GM04503 (cell line): ENCODE measurements around the gene PDPK1.
A peak's percentile ranks its signal among the peaks of the same experiment; 100 is the strongest.
"Not testable (repeated sequence)": the region's sequence is repeated elsewhere in the genome, so short reads cannot be mapped to it uniquely, and the experiment has no call there.

Experiments used
- DNase-seq: peaks from one replicate; pipeline ENCODE4 v3.0.0-alpha.2; 2012; ENCODE audit warnings: low read depth

Gene PDPK1

DNA sequence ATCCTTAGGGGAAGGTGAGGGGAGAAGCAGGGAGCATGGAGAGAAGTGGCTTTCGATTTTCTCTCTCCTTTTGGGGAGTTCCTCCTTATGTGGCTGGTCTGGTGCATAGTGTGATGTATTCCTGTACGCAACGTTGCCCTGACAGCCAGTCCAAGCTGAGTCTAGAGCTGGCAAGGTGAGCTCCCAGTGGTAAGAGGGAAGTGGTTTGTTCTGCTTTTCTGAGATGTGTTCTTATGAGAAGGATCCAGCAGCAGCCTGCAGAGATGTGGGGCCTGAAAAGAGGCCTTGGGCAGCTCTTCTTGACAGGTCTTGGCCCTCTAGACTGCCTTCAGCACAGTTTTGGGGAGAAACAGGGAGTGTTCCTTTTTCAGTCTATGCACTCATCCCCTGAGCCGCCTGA is 3.1 kb downstream of the PDPK1 start:
- not testable (repeated sequence) for DNase-seq

GRCh38 chr16:2541409-2541808 is 3.6 kb downstream of the PDPK1 start:
- DNase-seq, result not testable (repeated sequence)

DNA sequence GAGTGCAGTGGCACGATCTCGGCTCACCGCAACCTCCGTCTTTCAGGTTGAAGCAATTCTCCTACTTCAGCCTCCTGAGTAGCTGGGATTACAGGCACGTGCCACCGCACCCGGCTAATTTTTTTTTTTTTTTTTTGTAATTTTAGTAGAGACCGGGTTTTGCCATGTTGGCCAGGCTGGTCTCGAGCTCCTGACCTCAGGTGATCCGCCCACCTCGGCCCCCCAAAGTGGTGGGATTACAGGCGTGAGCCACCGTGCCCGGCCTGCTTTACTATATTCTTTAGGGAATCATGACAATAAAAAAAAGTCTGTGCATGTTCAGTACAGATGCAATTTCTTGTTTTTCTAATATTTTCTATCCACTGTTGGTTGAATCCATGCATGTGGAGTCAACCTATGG is 6.0 kb downstream of the PDPK1 start:
- DNase-seq, result not testable (repeated sequence)

GRCh38 chr16:2550283-2550878 is 12.6 kb downstream of the PDPK1 start:
- not testable (repeated sequence) for DNase-seq

- not testable (repeated sequence) for DNase-seq
These were observed 13.6 kb downstream of the PDPK1 start for GRCh38 chr16:2551420-2551889.

- DNase-seq, result not testable (repeated sequence)
These were observed 17.0 kb downstream of the PDPK1 start for GRCh38 chr16:2554709-2555425.

DNA sequence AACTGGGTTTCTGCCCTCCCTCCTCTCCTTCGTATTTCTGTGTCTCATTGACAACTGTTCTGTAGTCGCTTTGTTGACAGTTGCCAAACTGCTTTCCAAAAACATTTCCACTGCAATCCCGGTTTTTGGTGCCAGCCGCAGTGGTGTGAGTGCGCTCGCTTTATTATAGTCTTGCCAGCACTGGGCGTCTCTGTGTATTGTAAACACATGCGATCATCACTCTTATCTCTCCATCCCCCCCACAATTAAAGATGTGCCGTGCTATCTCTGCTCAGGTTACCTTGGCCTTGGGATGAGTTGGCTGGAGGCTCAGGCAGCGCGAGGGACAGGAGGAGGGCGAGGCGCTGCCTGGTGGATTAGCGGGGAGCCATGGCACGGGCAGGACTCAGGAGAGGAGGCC is 19.3 kb downstream of the PDPK1 start:
- not testable (repeated sequence) for DNase-seq

DNA sequence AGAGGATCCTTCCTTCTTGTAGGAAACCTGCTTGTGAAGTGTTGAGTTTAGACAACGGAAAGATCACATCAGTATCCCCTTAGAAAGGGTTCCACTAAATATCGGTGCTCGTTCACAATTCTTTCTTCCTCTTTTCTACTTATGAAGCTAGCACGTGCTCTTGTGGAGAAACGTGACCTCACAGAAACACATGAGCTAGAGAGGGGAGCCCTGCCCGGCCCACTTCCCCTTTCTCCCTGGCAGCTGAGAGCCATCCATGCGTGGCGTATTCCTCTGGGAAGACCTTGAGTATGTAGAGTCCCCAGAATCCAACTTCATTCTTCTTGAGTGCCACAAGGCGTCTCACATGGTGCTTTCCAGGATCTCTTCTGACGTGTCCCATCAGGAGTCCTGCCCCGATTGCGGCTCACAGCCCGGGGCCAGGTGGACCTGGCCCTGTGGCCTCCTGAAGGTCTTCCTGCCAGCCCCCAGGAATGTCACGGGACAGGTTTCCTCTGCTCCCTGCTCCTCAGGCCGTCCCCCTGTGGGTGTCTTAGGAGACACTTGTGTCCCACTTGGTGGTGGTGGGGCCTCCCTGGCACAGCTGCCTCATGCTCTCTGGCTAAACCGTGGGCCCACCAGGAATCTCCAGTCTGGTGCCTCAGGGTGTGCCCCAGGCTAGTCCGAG is 22.4 kb downstream of the PDPK1 start:
- DNase-seq, result not testable (repeated sequence)

DNA sequence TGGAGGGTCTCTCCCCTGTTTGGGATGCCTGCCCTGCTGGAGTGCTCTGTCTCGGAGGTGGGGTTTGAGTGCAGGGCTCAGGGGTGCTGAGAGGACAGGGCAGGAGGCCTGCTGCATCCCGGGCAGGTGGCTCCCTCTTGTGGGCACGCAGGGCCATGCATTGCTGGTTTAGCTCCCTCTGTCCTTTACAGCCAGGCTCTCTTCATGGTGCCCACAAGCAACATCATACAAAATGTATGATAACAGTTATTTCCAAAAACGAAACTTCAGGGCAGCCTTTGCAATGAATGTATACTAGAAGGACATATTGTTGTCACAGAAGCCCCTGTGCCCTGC is 22.9 kb downstream of the PDPK1 start:
- DNase-seq, result not testable (repeated sequence)

DNA sequence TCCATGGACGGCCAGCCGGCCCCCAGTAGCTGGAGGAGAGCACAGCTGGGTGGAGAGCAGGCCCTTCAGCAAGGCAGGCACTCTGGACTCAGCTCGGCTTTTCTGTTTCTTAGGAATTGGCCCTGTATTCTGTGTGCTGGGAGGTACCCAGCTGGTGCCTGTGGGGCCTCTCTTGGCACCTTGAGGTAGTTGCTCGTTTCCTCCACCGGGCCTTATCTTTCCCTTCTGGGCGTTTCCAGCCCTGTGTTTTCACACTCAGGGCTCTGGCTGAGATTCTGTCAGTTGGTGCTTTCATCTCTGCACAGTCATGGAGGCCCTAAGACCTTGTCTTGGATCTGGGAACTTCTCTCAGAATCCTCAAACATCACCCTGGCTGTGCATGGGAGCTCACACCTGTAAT is 29.7 kb downstream of the PDPK1 start:
- not testable (repeated sequence) for DNase-seq

DNA sequence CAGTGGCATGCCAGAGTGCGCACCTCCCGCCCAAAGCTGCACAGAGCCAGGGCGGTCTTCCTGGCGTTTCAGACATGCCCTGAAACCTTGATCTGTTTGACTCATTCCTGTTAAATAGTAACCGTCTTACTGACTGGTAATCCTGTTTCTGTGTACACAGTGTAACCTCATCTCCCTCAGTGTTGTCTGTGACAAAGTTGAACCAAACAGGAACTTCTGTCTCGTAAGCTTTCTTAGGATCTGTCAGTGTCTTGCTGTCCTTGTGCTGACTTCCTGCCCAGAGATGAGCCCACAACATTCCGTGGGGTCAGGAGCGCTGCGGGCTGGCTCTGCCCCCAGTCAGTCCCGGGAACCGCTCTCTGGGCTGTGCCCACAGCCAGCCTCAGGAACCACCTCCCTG is 30.8 kb downstream of the PDPK1 start:
- DNase-seq, result not testable (repeated sequence)

GRCh38 chr16:2572704-2573103 is 34.9 kb downstream of the PDPK1 start:
- DNase-seq, result not testable (repeated sequence)

DNA sequence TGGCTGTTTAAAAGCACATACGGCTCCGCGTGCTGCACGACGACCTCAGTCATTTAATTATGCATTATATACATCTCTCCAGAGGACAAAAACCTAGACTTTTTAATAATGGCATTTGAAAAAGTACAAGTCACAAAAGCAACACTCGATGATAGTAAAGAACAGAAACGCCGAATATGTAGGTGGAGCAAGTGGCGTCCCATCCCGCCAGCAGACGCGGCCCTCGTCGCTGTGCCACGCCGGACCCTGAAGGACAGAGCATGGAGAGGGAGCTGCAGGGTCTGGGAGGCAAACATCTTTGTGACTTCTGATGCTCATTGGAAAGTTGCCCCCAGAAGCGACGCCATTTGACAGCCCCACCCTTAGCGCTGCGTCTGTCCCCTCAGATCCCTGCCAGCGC is 38.0 kb downstream of the PDPK1 start:
- not testable (repeated sequence) for DNase-seq

- not testable (repeated sequence) for DNase-seq
These were observed 39.2 kb downstream of the PDPK1 start for GRCh38 chr16:2577044-2577443.

DNA sequence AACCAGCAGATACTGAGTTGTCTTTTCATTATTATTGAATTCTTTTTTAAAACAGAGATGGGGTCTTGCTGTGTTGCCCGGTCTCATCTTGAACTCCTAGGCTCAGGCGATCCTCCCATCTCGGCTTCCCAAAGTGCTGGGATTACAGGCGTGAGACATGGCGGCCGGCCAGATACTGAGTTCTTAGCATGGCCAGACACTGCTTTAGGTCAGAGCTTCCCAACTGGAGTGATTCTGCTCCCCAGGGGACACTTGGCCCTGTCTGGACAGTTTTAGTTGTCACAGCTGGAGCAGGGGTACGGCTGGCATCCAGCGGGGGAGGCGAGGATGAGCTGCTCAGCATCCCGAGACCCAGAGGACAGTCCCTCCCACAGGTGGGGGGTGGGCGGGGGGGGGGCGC is 41.1 kb downstream of the PDPK1 start:
- DNase-seq, result not testable (repeated sequence)

DNA sequence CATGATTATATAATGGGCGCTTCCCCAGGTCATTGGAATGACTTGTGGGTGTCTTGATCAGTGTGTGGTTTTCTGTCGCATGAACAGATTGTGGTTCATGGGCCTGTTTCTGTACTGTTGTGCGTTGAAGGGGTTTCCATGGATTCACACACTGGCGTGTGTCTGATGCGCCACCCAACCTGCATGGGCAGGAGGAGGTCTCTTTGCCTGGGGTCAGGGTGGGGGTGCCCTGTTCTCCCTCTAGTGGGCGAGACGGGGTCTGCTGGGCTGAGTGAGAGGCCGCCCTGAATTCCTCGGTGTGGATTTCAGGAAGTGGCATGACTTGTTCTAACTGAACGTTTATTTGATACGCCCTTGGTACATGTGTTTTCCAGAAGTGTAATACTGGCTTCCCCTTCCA is 42.3 kb downstream of the PDPK1 start:
- DNase-seq, result not testable (repeated sequence)

GRCh38 chr16:2580818-2581217 is 43.0 kb downstream of the PDPK1 start:
- not testable (repeated sequence) for DNase-seq

GRCh38 chr16:2584729-2585650 is 47.2 kb downstream of the PDPK1 start:
- DNase-seq, result peak; percentile 3

- no peak for DNase-seq
These were observed 47.8 kb downstream of the PDPK1 start for GRCh38 chr16:2585651-2586081.

- no peak for DNase-seq
These were observed 48.4 kb downstream of the PDPK1 start for GRCh38 chr16:2586241-2586640.

- no peak for DNase-seq
These were observed 49.2 kb downstream of the PDPK1 start for GRCh38 chr16:2586901-2587480.
